Hepatocyte (in vitro differentiated cells): ENCODE results near the gene HRH3. TPM values are rescaled to one million over a fixed set of nuclear protein-coding genes. Genes with fewer than 3 reads are reported as not detected.

Experiments used
- DNase-seq: peaks from one replicate; pipeline ENCODE4 v3.0.0-alpha.2; 2016; ENCODE audit warnings: low spot score
- H2AFZ ChIP-seq: fragments of 200-600 bp; sonication (generic); 2 replicates; pipeline ENCODE4 v1.6.0; 2016; ENCODE audit warnings: antibody characterized with exemption, mild to moderate bottlenecking
- H3K27ac ChIP-seq: fragments of 200-600 bp; sonication (generic); 2 replicates; pipeline ENCODE4 v1.5.1; 2016; ENCODE audit warnings: mild to moderate bottlenecking
- H3K27me3 ChIP-seq: fragments of 200-600 bp; sonication (generic); 2 replicates; pipeline ENCODE4 v1.6.1; 2016
- H3K36me3 ChIP-seq: fragments of 200-600 bp; sonication (generic); replicated peaks from 2 replicates; pipeline ENCODE4 v1.5.1; 2016; ENCODE audit warnings: low read depth; ENCODE audit not compliant: insufficient read depth
- H3K4me1 ChIP-seq: fragments of 200-600 bp; sonication (generic); 2 replicates; pipeline ENCODE4 v1.5.1; 2016; ENCODE audit warnings: mild to moderate bottlenecking, moderate library complexity; ENCODE audit not compliant: insufficient read depth
- H3K4me2 ChIP-seq: fragments of 200-600 bp; sonication (generic); 2 replicates; pipeline ENCODE4 v1.6.0; 2016
- H3K4me3 ChIP-seq: fragments of 200-600 bp; sonication (generic); 2 replicates; pipeline ENCODE4 v1.5.1; 2016; ENCODE audit warnings: mild to moderate bottlenecking
- H3K79me2 ChIP-seq: fragments of 200-600 bp; sonication (generic); 2 replicates; pipeline ENCODE4 v1.6.0; 2017; ENCODE audit warnings: mild to moderate bottlenecking
- H3K9me2 ChIP-seq: fragments of 200-600 bp; sonication (generic); replicated peaks from 2 replicates; pipeline ENCODE4 v1.6.0; 2017; ENCODE audit warnings: mild to moderate bottlenecking; ENCODE audit not compliant: insufficient read depth
- H3K9me3 ChIP-seq: fragments of 200-600 bp; sonication (generic); 2 replicates; pipeline ENCODE4 v1.5.1; 2016; ENCODE audit warnings: low read depth, mild to moderate bottlenecking
- H4K20me1 ChIP-seq: fragments of 200-600 bp; sonication (generic); 2 replicates; pipeline ENCODE4 v1.6.0; 2016; ENCODE audit warnings: mild to moderate bottlenecking; ENCODE audit not compliant: insufficient read depth, poor library complexity, severe bottlenecking
- CTCF ChIP-seq: fragments of 200-600 bp; sonication (generic); IDR thresholded peaks from 2 replicates; pipeline ENCODE4 v1.5.1; 2016; ENCODE audit warnings: antibody characterized with exemption, mild to moderate bottlenecking; ENCODE audit not compliant: poor library complexity
- EZH2 ChIP-seq: fragments of 200-600 bp; sonication (generic); IDR thresholded peaks from 2 replicates; pipeline ENCODE4 v1.6.1; 2016; ENCODE audit warnings: antibody characterized with exemption, mild to moderate bottlenecking, borderline replicate concordance
- EZH2phosphoT487 ChIP-seq: fragments of 200-600 bp; sonication (generic); IDR thresholded peaks from one replicate; pipeline ENCODE4 v1.6.1; 2018; ENCODE audit warnings: antibody characterized with exemption, mild to moderate bottlenecking, low read depth, moderate library complexity; ENCODE audit not compliant: unreplicated experiment, severe bottlenecking
- WGBS: methylation state at CpG from one replicate; pipeline ENCODE4 v1.1.6; 2016; ENCODE audit warnings: low lambda C conversion rate; ENCODE audit errors: missing lambda C conversion rate; 5-methylcytosine and 5-hydroxymethylcytosine counted together
- polyA plus RNA-seq: library from polyadenylated mRNA; unstranded; fragments of >200 nt; fragmentation: Nextera tagmentation; extraction: Ambion mirVana; gene quantifications from 2 replicates; pipeline ENCODE4 v1.2.1, GENCODE V29; 2016
- total RNA-seq: library from RNA; depleted of rRNA; stranded (reverse); fragments of >200 nt; gene quantifications from 2 replicates; pipeline ENCODE4 v1.2.3, GENCODE V29; 2014

HRH3 gene
- total and polyA plus RNA-seq, 2 experiments from 2014 or later: not detected

DNA sequence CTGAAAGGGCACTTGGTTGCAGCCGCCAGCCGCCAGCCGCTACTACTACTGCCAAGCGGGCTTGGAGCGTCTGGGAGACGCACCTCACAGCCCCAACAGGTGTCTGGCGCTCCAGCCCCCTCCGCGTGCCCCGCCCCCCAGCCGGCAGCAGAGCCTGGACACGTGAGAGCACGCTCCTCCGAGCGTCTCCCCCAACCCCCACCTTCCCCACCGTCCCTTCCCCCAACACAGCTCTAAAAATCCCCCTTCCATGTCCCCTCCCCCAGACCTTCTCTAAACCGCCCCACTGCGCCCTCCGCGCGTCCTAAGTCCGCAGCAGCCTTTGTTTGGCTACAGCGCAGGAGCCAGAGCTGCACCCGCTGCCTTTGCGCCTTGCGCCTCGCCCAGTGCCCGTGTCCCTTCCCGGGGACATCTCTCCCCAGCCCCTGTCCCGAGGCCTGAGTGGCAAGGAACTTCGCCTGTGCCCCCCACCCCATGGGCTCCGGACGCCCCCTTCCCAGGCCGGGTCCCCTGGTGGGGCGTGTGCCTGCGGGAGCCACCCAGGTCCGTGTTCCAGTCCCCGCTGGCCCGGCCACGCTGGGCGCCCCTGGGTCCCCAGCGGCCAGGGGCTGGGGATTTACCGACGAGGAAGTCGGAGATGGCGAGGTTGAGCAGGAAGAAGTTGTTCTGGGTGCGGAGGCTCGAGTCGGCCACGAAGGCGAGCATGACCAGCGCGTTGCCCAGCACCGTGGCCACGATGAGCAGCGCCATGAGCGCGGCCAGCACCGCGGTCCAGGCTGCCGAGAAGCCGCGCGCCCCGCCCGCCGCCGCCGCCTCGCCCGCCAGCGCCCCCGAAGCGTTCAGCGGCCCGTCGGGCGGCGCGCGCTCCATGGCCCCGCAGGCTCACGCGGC lies 732 bp downstream of the HRH3 start:
- Histone ChIP-seq H2AFZ (no peak overlapping the region), H4K20me1 (no peaks in the 10 kb centered on the region), H3K4me2 (peak overlapping the region; percentile 75), H3K27ac (no peak overlapping the region), H3K9me3 (no peaks in the 10 kb centered on the region), H3K4me1 (peaks cover 3% of the 10 kb centered on the region), H3K9me2 (no peaks in the 10 kb centered on the region), H3K79me2 (no peaks in the 10 kb centered on the region), H3K4me3 (no peak overlapping the region), H3K36me3 (no peaks in the 10 kb centered on the region), H3K27me3 (peaks cover 79% of the 10 kb centered on the region)
- 3% methylated on average over 30 of the region's 84 CpGs for WGBS
- TF ChIP-seq EZH2phosphoT487 (no peak), EZH2 (peak; percentile 29), CTCF (no peak)
- no peak for DNase-seq

DNA sequence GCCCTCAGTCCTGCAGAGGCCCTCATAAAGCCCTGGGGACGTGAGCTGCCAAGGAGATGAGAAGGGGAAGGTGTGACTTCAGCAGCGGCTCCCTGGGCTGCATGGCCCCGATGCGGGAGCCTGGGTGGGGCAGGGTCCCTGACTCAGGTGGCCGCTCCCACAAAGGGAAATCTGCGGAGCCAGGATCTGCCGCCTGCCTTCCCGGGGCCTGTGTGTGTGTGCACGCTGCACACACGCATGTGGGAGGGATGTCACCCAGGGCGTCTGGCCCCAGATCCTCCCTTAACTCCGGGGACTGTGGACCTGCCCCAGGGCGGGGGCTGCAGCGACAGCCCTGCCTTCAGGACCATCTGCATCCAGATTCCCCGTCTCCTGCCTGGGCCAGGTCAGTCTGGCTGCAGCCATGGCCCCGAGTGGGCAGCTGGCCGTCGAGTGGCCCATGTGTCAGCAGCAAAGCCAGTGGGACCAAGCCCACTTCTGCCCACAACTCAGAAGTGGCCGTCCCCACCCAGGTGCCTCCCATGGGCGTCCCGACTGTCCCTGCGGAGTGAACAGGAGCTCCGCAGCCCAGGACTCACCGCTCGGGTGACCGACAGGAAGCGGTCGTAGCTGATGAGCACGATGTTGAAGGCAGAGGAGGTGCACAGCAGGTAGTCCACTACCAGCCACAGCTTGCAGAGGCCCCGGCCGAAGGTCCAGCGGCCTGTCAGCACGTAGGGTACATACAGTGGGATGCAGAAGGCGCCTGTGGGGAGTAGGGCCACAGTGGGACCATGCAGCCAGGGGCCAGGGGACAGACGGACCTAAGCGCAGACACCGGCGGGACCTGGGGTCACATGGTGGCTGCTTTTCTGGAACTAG lies 1.9 kb downstream of the HRH3 start:
- TF ChIP-seq CTCF (no peak), EZH2phosphoT487 (no peak), EZH2 (no peak)
- no peaks in the 10 kb centered on the region for H3K36me3 ChIP-seq

GRCh38 chr20:62216636-62217566 lies 3.2 kb downstream of the HRH3 start:
- Histone ChIP-seq H3K36me3 (no peaks in the 10 kb centered on the region), H3K9me2 (no peaks in the 10 kb centered on the region), H3K27me3 (peaks cover 61% of the 10 kb centered on the region), H3K9me3 (no peaks in the 10 kb centered on the region), H3K4me2 (no peak overlapping the region), H3K4me3 (no peak overlapping the region), H4K20me1 (no peaks in the 10 kb centered on the region), H2AFZ (no peak overlapping the region), H3K27ac (no peak overlapping the region), H3K4me1 (peaks cover 3% of the 10 kb centered on the region), H3K79me2 (no peaks in the 10 kb centered on the region)
- TF ChIP-seq EZH2 (no peak), CTCF (no peak), EZH2phosphoT487 (no peak)
- 90% methylated on average over 21 of the region's 26 CpGs for WGBS
- no peak for DNase-seq

More for the DNA sequence above, 1.9 kb downstream of the HRH3 start:
- no peak for DNase-seq
- Histone ChIP-seq H3K9me3 (no peaks in the 10 kb centered on the region), H3K79me2 (no peaks in the 10 kb centered on the region), H3K27me3 (peaks cover 70% of the 10 kb centered on the region), H3K4me3 (no peak overlapping the region), H2AFZ (no peak overlapping the region), H3K4me2 (no peak overlapping the region), H3K9me2 (no peaks in the 10 kb centered on the region), H4K20me1 (no peaks in the 10 kb centered on the region), H3K27ac (no peak overlapping the region), H3K4me1 (peaks cover 3% of the 10 kb centered on the region)
- 71% methylated on average over 37 of the region's 38 CpGs for WGBS
